IMR-90 (cell line): ENCODE results near the gene NT5DC1. TPM values are rescaled to one million over a fixed set of nuclear protein-coding genes. Genes with fewer than 3 reads are reported as not detected.

ENCODE experiments used
- ATAC-seq: fragments of 200-7000 bp; cut with Tn5 transposase; 2 replicates; pipeline ENCODE4 v1.9.1; 2020; ENCODE audit warnings: low read depth, mild to moderate bottlenecking, moderate library complexity
- BruUV-seq: library from RNA; stranded (reverse); fragments of 400-500 nt; replicated peaks from 2 replicates; lab custom pipeline; 2021; lab: Mats Ljungman, UMichigan
- CTCF ChIA-PET: fragments of 300-600 bp; formaldehyde crosslinking; extraction: SDS; loops from one replicate; lab custom pipeline; 2021; ENCODE audit warnings: antibody characterized with exemption; lab: Yijun Ruan, JAX
- POLR2A ChIA-PET: fragments of 300-600 bp; sonication (Branson Sonifier 250); formaldehyde crosslinking; loops from one replicate; lab custom pipeline; 2022; ENCODE audit warnings: antibody characterized with exemption; ENCODE audit not compliant: unreplicated experiment; lab: Charles Lee
- DNase-seq: peaks from one replicate; pipeline ENCODE4 v3.0.0; 2013
- H2AFZ ChIP-seq: replicated peaks from 2 replicates; pipeline ENCODE3; 2013; ENCODE audit warnings: low read length, mild to moderate bottlenecking; ENCODE audit not compliant: poor library complexity
- H2AK5ac ChIP-seq: 2 replicates; pipeline ENCODE4 v1.6.1; 2013; ENCODE audit warnings: low read depth, low read length, inconsistent platforms
- H2AK9ac ChIP-seq: replicated peaks from 2 replicates; pipeline ENCODE3; 2013; ENCODE audit warnings: mild to moderate bottlenecking, low read depth, low read length, moderate library complexity; ENCODE audit not compliant: poor library complexity
- H2BK120ac ChIP-seq: 2 replicates; pipeline ENCODE4 v1.6.1; 2013; ENCODE audit warnings: low read depth, low read length, inconsistent platforms
- H2BK15ac ChIP-seq: 3 replicates; pipeline ENCODE4 v1.6.1; 2013; ENCODE audit warnings: low read depth, low read length, inconsistent platforms
- H2BK20ac ChIP-seq: 2 replicates; pipeline ENCODE4 v1.6.1; 2013; ENCODE audit warnings: low read depth, mild to moderate bottlenecking, inconsistent platforms, low read length, moderate library complexity
- H2BK5ac ChIP-seq: 2 replicates; pipeline ENCODE4 v1.6.1; 2013; ENCODE audit warnings: mild to moderate bottlenecking, low read depth, low read length, inconsistent platforms; ENCODE audit not compliant: poor library complexity, severe bottlenecking
- H3K14ac ChIP-seq: replicated peaks from 2 replicates; pipeline ENCODE4 v1.6.1; 2013; ENCODE audit warnings: low read depth, low read length, inconsistent platforms
- H3K18ac ChIP-seq: 2 replicates; pipeline ENCODE4 v1.6.1; 2013; ENCODE audit warnings: low read depth, low read length, control low read depth
- H3K23ac ChIP-seq: 2 replicates; pipeline ENCODE4 v1.6.1; 2013; ENCODE audit warnings: low read depth, low read length, inconsistent platforms
- H3K27ac ChIP-seq: 2 replicates; pipeline ENCODE4 v1.5.1; 2013; ENCODE audit warnings: mild to moderate bottlenecking, control low read depth, low read length; ENCODE audit not compliant: insufficient read depth
- H3K27me3 ChIP-seq: 2 replicates; pipeline ENCODE4 v1.6.1; 2013; ENCODE audit warnings: low read length; ENCODE audit not compliant: control insufficient read depth, insufficient read depth
- H3K36me3 ChIP-seq: 2 replicates; pipeline ENCODE4 v1.6.1; 2013; ENCODE audit warnings: low read length, mixed read lengths; ENCODE audit not compliant: control insufficient read depth, insufficient read depth
- H3K4ac ChIP-seq: 2 replicates; pipeline ENCODE4 v1.6.1; 2013; ENCODE audit warnings: low read depth, low read length, inconsistent platforms
- H3K4me1 ChIP-seq: 2 replicates; pipeline ENCODE4 v1.6.1; 2013; ENCODE audit warnings: low read length, mixed read lengths; ENCODE audit not compliant: control insufficient read depth, insufficient read depth
- H3K4me2 ChIP-seq: 2 replicates; pipeline ENCODE4 v1.6.1; 2013; ENCODE audit warnings: low read depth, mild to moderate bottlenecking, control low read depth, low read length, moderate library complexity
- H3K4me3 ChIP-seq: 2 replicates; pipeline ENCODE4 v1.5.1; 2013; ENCODE audit warnings: low read depth, mild to moderate bottlenecking, control low read depth, low read length, moderate library complexity; ENCODE audit not compliant: insufficient read depth
- H3K56ac ChIP-seq: 2 replicates; pipeline ENCODE4 v1.6.1; 2013; ENCODE audit warnings: low read length, inconsistent platforms; ENCODE audit not compliant: insufficient read depth; ENCODE audit errors: extremely low read depth
- H3K79me1 ChIP-seq, 2 experiments: 2 replicates each; pipeline ENCODE4 v1.6.1; 2013; ENCODE audit warnings: low read length in 2 of 2, inconsistent platforms in 1 of 2, low read depth in 1 of 2
- H3K9ac ChIP-seq: 2 replicates; pipeline ENCODE4 v1.6.1; 2013; ENCODE audit warnings: low read depth, low read length, control low read depth
- H3K9me1 ChIP-seq: 2 replicates; pipeline ENCODE4 v1.6.1; 2013; ENCODE audit warnings: low read length, inconsistent platforms; ENCODE audit not compliant: insufficient read depth
- H3K9me3 ChIP-seq: 2 replicates; pipeline ENCODE4 v1.6.1; 2013; ENCODE audit warnings: low read length; ENCODE audit not compliant: control insufficient read depth, insufficient read depth
- H4K20me1 ChIP-seq: 2 replicates; pipeline ENCODE4 v1.6.1; 2013; ENCODE audit warnings: low read length, inconsistent platforms; ENCODE audit not compliant: insufficient read depth
- H4K5ac ChIP-seq: 2 replicates; pipeline ENCODE4 v1.6.1; 2013; ENCODE audit warnings: mild to moderate bottlenecking, low read depth, low read length, control low read depth
- H4K8ac ChIP-seq, 2 experiments: 2 replicates each; pipeline ENCODE4 v1.6.1; 2013; ENCODE audit warnings: low read depth in 2 of 2, low read length in 2 of 2, control low read depth in 1 of 2, inconsistent platforms in 1 of 2
- H4K91ac ChIP-seq: 2 replicates; pipeline ENCODE4 v1.6.1; 2013; ENCODE audit warnings: low read depth, low read length, inconsistent platforms; ENCODE audit not compliant: insufficient read depth
- BHLHE40 ChIP-seq: fragments of 150-350 bp; IDR thresholded peaks from 2 replicates; pipeline ENCODE4 v1.6.1; 2016; ENCODE audit warnings: mild to moderate bottlenecking, low read depth, low read length
- CHD1 ChIP-seq: IDR thresholded peaks from 2 replicates; pipeline ENCODE4 v1.6.1; 2012; ENCODE audit warnings: low read depth, low read length, improper control_type of control experiment
- CTCF ChIP-seq: conservative IDR thresholded peaks from 2 replicates; pipeline ENCODE4 v1.5.1; 2012; ENCODE audit warnings: mild to moderate bottlenecking, low read depth, low read length, improper control_type of control experiment
- ELK1 ChIP-seq: fragments of 150-350 bp; IDR thresholded peaks from 2 replicates; pipeline ENCODE4 v1.6.1; 2016; ENCODE audit warnings: low read depth, mild to moderate bottlenecking, low read length, moderate library complexity, borderline replicate concordance
- MAFK ChIP-seq: IDR thresholded peaks from 2 replicates; pipeline ENCODE4 v1.6.1; 2012; ENCODE audit warnings: low read depth, low read length, improper control_type of control experiment
- MAZ ChIP-seq: IDR thresholded peaks from 2 replicates; pipeline ENCODE4 v1.6.1; 2012; ENCODE audit warnings: low read depth, mild to moderate bottlenecking, low read length, improper control_type of control experiment, moderate library complexity, borderline replicate concordance
- MXI1 ChIP-seq: IDR thresholded peaks from 2 replicates; pipeline ENCODE4 v1.6.1; 2012; ENCODE audit warnings: low read depth, mild to moderate bottlenecking, low read length, moderate library complexity, borderline replicate concordance
- NFE2L2 ChIP-seq: fragments of 150-350 bp; IDR thresholded peaks from 2 replicates; pipeline ENCODE4 v1.6.1; 2016; ENCODE audit warnings: low read depth, mild to moderate bottlenecking, low read length
- POLR2A ChIP-seq: IDR thresholded peaks from 2 replicates; pipeline ENCODE4 v1.6.1; 2012; ENCODE audit warnings: mild to moderate bottlenecking, low read depth, low read length
- RAD21 ChIP-seq: IDR thresholded peaks from 2 replicates; pipeline ENCODE4 v1.6.1; 2012; ENCODE audit warnings: low read length, improper control_type of control experiment
- RCOR1 ChIP-seq: IDR thresholded peaks from 2 replicates; pipeline ENCODE4 v1.6.1; 2012; ENCODE audit warnings: mild to moderate bottlenecking, low read length, improper control_type of control experiment; ENCODE audit not compliant: insufficient replicate concordance
- USF2 ChIP-seq: fragments of 150-350 bp; IDR thresholded peaks from 2 replicates; pipeline ENCODE4 v1.6.1; 2017; ENCODE audit warnings: mild to moderate bottlenecking, antibody characterized with exemption, low read length, low read depth
- WGBS, 2 experiments: methylation state at CpG; one replicate each; pipeline versions ENCODE4 v1.1.5 to v1.1.7; 2013; ENCODE audit warnings: missing lambda C conversion rate in 2 of 2; ENCODE audit not compliant: insufficient read length in 1 of 2; ENCODE audit errors: extremely low coverage in 2 of 2; 5-methylcytosine and 5-hydroxymethylcytosine counted together
- dilution Hi-C: fragments of 300-500 bp; cut with HindIII; formaldehyde crosslinking; loops from one replicate; pipeline ENCODE4 v1.14.3; 2018; ENCODE audit warnings: low sequenced_read_pairs; ENCODE audit not compliant: unreplicated experiment
- in situ Hi-C: fragments of 300-500 bp; cut with MboI; formaldehyde crosslinking; loops from 3 replicates; pipeline ENCODE4 v1.14.3; 2019; ENCODE audit warnings: low sequenced_read_pairs, inconsistent platforms, mixed read lengths
- intact Hi-C: fragments of 100-400 bp; cut with micrococcal nuclease; formaldehyde crosslinking; loops from 2 replicates; pipeline ENCODE4 v1.10.0; 2022
- polyA plus RNA-seq, 3 experiments: library from polyadenylated mRNA; depleted of rRNA; stranded (reverse); fragments of >200 nt; gene quantifications; 2 replicates each; pipeline ENCODE4 v1.2.3, GENCODE V29; 2012; ENCODE audit warnings: low replicate concordance in 1 of 3
- total RNA-seq: library from RNA; depleted of rRNA; stranded (reverse); fragments of >200 nt; gene quantifications from 2 replicates; pipeline ENCODE4 v1.2.3, GENCODE V29; 2012

NT5DC1 gene
- total and polyA plus RNA-seq, 2 of the 4 experiments (the other 2 are of a cell fraction) = 11.7 to 16.8 TPM

- no CpG with 5 or more reads among the region's 1 CpG for WGBS, 2 experiments
- H2BK120ac ChIP-seq = no peak overlapping the region
These were observed 30.6 kb upstream of the NT5DC1 start for GRCh38 chr6:116070101-116070500.

More at GRCh38 chr6:116070101-116070500, 30.6 kb upstream of the NT5DC1 start:
- H2BK20ac ChIP-seq = no peak overlapping the region
- no peak overlapping the region for H3K9ac ChIP-seq
- no peaks in the 10 kb centered on the region for H3K36me3 ChIP-seq
- no peak overlapping the region for H2BK15ac ChIP-seq
- no peak overlapping the region for H2AFZ ChIP-seq
- H3K27me3 ChIP-seq = no peaks in the 10 kb centered on the region
- no peak overlapping the region for H3K56ac ChIP-seq
- no peak overlapping the region for H4K8ac ChIP-seq
- H4K91ac ChIP-seq = no peak overlapping the region
- in situ Hi-C loops (no loop called here), intact Hi-C loops (no loop called here), dilution Hi-C loops (no loop called here)
- no peak overlapping the region for H3K4me3 ChIP-seq
- no peak overlapping the region for H4K5ac ChIP-seq
- H3K14ac ChIP-seq = no peak overlapping the region
- ATAC-seq (no peak), DNase-seq (no peak)
- H3K23ac ChIP-seq = no peak overlapping the region
- H4K20me1 ChIP-seq = no peaks in the 10 kb centered on the region
- no peak overlapping the region for H2AK9ac ChIP-seq
- H3K9me3 ChIP-seq = no peaks in the 10 kb centered on the region
- H3K4me2 ChIP-seq = no peak overlapping the region
- TF ChIP-seq MAZ (no peak), MAFK (no peak), CTCF (no peak), RAD21 (no peak), MXI1 (no peak), USF2 (no peak), RCOR1 (no peak), NFE2L2 (no peak), POLR2A (no peak), CHD1 (no peak), BHLHE40 (no peak), ELK1 (no peak)
- no TSS peak for BruUV-seq
- H3K9me1 ChIP-seq = peaks cover 8% of the 10 kb centered on the region
- POLR2A ChIA-PET = no interaction called here
- no peak overlapping the region for H3K4ac ChIP-seq
- peaks cover 8% of the 10 kb centered on the region for H3K4me1 ChIP-seq
- H3K18ac ChIP-seq = no peak overlapping the region
- CTCF ChIA-PET = no interaction called here
- no peak overlapping the region for H2BK5ac ChIP-seq
- H3K27ac ChIP-seq = no peak overlapping the region
- no peak overlapping the region for H2AK5ac ChIP-seq
- no peaks in the 10 kb centered on the region for H3K79me1 ChIP-seq
